Left cardiac atrium (tissue), 4 donors: ENCODE results near the gene CNGA1. TPM values are rescaled to one million over a fixed set of nuclear protein-coding genes. Genes with fewer than 3 reads are reported as not detected.
"Not testable (repeated sequence)": the region's sequence is repeated elsewhere in the genome, so short reads cannot be mapped to it uniquely, and the experiment has no call there.

Source experiments
- ATAC-seq, 2 donors: fragments of 200-7000 bp; cut with Tn5 transposase; one replicate each; pipeline ENCODE4 v1.9.1; 2020; ENCODE audit warnings: mild to moderate bottlenecking in 2 of 2, moderate library complexity in 2 of 2
- DNase-seq: peaks from one replicate; pipeline ENCODE4 v3.0.0-alpha.2; 2020
- intact Hi-C, 2 donors: fragments of 100-400 bp; cut with DNase I; formaldehyde crosslinking; loops; one replicate each; pipeline versions ENCODE4 v1.14.1 to v1.15.1; 2022 to 2023
- total RNA-seq, 2 donors: library from RNA; stranded (reverse); fragmentation: NEBNext Ultra II Directional; extraction: Animal tissue kit (Norgen Biotek cat#: 25700); gene quantifications; one replicate each; pipeline ENCODE4 v1.2.1, GENCODE V29; 2021
- donor health status: DM: no; HTN: yes; CAD: no.
- donor health status: DM: no; HTN: yes; CAD: no; lungs with severe emphysema.
- donor health status: DM: yes; HTN: yes; CAD: no.
- donor health status: Dilated cardiomyopathy.

Gene CNGA1
- total RNA-seq, 2 donors from 2014 or later, result 0.12 to 0.92 TPM

GRCh38 chr4:47996021-47996420 is 20.5 kb downstream of the CNGA1 start:
- intact Hi-C loops, result no loop called here
- ATAC-seq (no peak), DNase-seq (no peak)

- intact Hi-C loops, DNase-seq, ATAC-seq: not testable (repeated sequence)
Observed at GRCh38 chr4:47992475-47992874, 24.0 kb downstream of the CNGA1 start.

GRCh38 chr4:47990145-47990544 is 26.3 kb downstream of the CNGA1 start:
- DNase-seq (no peak), ATAC-seq (no peak)
- intact Hi-C loops, result no loop called here

- no peak for ATAC-seq
- DNase-seq, result no peak
- intact Hi-C loops, result no loop called here
Observed at GRCh38 chr4:47974566-47974965, 41.9 kb downstream of the CNGA1 start.

- DNase-seq, result no peak
- ATAC-seq, result no peak
- intact Hi-C loops, result no loop called here
Observed at GRCh38 chr4:47972721-47973120, 43.8 kb downstream of the CNGA1 start.

GRCh38 chr4:47972181-47972580 is 44.3 kb downstream of the CNGA1 start:
- intact Hi-C loops, result no loop called here
- DNase-seq (no peak), ATAC-seq (no peak)

- ATAC-seq, result no peak
- no peak for DNase-seq
- intact Hi-C loops, result no loop called here
Observed at GRCh38 chr4:47968847-47969246, 47.6 kb downstream of the CNGA1 start.

GRCh38 chr4:47954677-47955076 is 61.8 kb downstream of the CNGA1 start:
- ATAC-seq (no peak), DNase-seq (no peak)
- intact Hi-C loops, result no loop called here

GRCh38 chr4:47954245-47954644 is 62.2 kb downstream of the CNGA1 start:
- ATAC-seq, result no peak
- intact Hi-C loops, result no loop called here
- no peak for DNase-seq

- intact Hi-C loops, result no loop called here
- ATAC-seq (no peak), DNase-seq (no peak)
Observed at GRCh38 chr4:47945930-47946726, 70.4 kb downstream of the CNGA1 start.

- no peak for ATAC-seq
Observed at GRCh38 chr4:47942081-47942819, 74.2 kb downstream of the CNGA1 start.

GRCh38 chr4:47939456-47939855 is 77.0 kb downstream of the CNGA1 start:
- ATAC-seq, result no peak
- no peak for DNase-seq
- intact Hi-C loops, result loop anchor here in 1 of 2 donors (10.0 kb wide), 1 partner anchor 255 kb away; no protein-coding TSS in a partner anchor

More at GRCh38 chr4:47942081-47942819, 74.2 kb downstream of the CNGA1 start:
- DNase-seq, result no peak
- intact Hi-C loops, result no loop called here

- DNase-seq (no peak), ATAC-seq (no peak)
- intact Hi-C loops, result loop anchor here in 1 of 2 donors (10.0 kb wide), 1 partner anchor 252 kb away; no protein-coding TSS in a partner anchor
Observed at GRCh38 chr4:47936336-47936735, 80.1 kb downstream of the CNGA1 start.

GRCh38 chr4:47933840-47934239 is 82.6 kb downstream of the CNGA1 start:
- ATAC-seq, result peak in 1 of 2 donors; percentile 27
- intact Hi-C loops, result loop anchor here (5.0 to 10.0 kb wide), 3 partner anchors 247 to 267 kb away; no protein-coding TSS in a partner anchor
- DNase-seq, result no peak

- intact Hi-C loops, result loop anchor here (5.0 to 10.0 kb wide), 3 partner anchors 244 to 264 kb away; no protein-coding TSS in a partner anchor
- ATAC-seq (no peak), DNase-seq (no peak)
Observed at GRCh38 chr4:47930971-47931804, 85.3 kb downstream of the CNGA1 start.

GRCh38 chr4:47929682-47930201 is 86.7 kb downstream of the CNGA1 start:
- intact Hi-C loops, result loop anchor here (5.0 to 10.0 kb wide), 4 partner anchors 158 to 262 kb away; no protein-coding TSS in a partner anchor
- no peak for DNase-seq
- ATAC-seq, result no peak

- ATAC-seq (peak; percentile 86 to 93), DNase-seq (peak; percentile 31)
- intact Hi-C loops, result loop anchor here in 1 of 2 donors (5.0 kb wide), 1 partner anchor 161 kb away; no protein-coding TSS in a partner anchor
Observed at GRCh38 chr4:47926667-47927258, 89.7 kb downstream of the CNGA1 start.

- DNase-seq, ATAC-seq, intact Hi-C loops: not testable (repeated sequence)
Observed at GRCh38 chr4:47923261-47923608, 93.2 kb downstream of the CNGA1 start.
